ENCODE results near the gene MED15. TPM values are rescaled to one million over a fixed set of nuclear protein-coding genes. Genes with fewer than 3 reads are reported as not detected.
"Not testable (repeated sequence)": the region's sequence is repeated elsewhere in the genome, so short reads cannot be mapped to it uniquely, and the experiment has no call there.

MED15 gene
- polyA plus RNA-seq, 5 donors, result 38.1 to 62.5 (median 50.7) TPM

DNA sequence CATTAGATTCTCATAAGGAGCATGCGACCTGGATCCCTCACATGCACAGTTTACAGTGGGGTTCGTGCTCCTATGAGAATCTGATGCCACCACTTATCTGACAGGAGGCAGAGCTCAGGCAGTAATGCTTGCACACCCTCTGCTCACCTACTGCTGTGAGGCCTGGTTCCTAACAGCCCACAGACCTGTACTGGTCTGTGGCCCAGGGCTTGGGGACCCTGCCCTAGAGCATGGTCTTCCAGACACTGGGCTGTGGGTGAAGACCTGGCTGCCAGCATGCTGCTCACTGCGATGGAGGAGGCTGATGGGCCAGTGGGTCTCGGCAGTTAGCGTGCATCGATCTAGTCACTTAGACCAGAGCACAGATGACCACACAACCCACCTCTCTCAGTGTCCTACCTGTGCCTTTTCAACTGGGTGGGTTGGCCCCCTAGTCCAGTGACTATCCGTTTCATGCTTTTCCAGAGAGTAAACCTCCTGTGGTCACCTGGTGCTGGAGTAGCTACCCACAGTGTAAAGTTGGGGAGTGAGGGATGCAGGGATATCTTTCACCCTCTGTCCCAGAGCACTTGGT lies 21.1 kb downstream of the MED15 start:
- DNase-seq, result no peak

DNA sequence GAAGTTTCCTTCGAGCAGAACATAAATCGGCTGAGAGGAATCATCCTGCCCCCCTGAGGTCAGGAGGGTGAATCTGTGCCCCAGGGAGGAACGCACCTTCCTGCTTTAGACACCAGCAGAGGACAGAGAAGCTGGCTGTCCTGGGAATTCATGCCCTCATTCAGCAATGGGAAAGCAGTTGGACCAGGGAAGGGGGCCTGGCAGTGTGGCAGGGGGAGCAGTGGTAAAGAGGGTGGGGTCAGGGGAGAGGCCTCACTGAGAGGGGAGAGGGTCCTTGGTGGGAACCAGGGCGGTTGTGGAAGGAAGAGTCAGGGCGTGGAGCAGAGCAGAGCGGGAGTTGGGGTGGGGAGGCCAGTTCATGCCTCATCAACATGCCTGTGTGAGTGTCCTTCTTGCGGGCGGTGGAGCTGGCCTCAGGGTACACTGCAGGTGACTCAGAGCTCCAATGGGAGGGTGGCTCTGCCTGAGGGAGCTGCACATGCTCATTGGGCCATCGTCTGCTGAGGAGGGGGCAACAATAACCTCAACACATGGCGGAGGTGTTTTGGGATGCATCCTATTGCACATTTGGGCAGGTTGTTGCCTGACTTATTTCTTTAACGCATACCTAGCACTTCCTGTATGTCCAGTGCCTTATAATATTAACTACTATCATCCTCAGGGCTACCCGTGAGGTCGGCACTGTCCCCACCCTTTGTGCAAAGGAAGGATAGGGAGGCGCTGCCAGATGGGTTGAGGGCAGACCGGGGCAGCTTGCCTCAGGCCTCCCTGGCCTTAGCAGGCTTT lies 23.2 kb downstream of the MED15 start:
- no peak for DNase-seq

DNA sequence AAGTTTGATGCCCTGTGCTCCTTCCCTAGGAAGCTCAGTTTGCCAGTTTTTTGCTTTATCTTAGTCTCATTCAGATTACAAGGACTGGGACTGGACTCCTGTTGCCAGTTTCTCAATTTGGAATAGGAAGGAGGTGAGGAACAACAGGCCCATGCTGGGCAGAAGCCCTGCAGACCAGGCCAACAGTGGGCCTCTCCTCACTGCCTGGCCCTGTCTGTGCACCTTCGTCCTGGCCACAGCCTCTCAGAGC lies 23.7 kb downstream of the MED15 start:
- DNase-seq, result no peak

DNA sequence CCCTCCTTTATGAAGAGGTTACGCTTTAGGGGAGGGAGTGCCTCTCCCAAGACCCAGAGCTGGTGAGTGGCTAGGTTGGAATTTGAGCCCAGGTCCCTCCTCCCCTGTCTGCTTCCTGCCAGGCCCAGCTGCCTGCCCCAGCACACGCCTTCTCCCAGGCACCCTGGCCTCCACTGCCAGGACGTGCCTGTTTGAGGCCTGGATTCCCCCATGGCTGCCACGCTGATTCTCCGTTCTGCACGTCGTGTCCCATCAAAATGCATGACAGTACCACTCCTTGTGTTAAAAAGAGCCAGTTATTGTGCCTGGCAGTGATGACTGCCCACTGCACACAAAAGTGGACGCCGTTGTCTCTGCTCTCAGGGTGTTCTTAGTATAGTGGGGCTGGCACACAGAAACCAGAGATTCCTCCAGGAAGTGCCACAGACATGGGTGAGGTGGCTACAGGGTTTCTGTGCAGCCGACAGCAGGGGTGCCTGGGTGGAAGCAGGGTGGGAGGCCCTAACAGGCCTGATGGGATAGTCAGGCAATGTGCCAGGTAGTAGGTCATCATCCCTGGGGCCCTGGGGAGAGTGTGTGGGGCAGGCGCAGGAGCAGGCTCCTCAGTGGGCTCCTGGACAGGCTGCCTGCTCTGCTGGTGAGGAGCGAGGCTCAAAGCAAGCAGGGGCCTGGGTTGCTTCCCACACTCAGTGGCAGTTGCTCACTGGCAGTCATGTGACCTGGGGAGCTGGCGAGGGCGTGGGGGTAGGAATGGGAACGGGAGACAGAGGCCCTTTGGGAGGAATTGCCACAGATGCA lies 24.2 kb downstream of the MED15 start:
- DNase-seq, result no peak

DNA sequence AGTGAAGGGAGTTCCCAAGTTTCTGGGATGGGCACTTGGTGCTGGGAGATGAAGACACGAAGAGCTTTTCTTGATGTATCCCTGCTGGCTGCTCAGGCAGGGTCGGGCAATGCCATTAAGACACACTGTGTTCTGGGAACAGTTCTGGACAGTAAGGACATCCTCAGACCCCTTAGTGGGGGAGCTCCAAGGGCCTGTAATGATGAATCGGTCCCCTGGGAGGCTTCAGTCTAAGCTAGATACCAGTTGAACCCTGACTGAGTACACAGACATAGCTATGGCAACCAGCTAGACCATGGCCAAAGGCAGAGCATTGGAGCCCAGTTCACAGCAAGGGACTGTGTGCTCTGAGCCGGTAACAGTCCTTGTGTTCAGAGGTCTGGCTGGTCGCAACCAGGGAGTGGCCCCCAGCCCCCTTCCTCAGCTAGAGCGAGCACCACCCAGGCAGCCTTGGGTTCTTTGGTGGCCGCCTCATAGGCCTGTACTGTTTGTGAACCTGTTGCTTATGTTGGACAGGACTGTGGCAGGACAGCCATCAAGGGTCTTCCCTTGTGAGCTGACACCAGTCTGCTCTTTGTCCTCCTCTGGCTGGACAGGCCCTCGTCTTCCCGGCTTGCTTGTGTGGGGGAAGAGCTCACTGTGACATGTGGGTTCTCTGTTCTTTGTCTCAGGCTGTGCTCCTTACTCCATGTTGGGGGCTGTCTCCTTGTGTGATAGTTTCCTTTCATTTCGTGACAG lies 25.0 kb downstream of the MED15 start:
- DNase-seq, result no peak

DNA sequence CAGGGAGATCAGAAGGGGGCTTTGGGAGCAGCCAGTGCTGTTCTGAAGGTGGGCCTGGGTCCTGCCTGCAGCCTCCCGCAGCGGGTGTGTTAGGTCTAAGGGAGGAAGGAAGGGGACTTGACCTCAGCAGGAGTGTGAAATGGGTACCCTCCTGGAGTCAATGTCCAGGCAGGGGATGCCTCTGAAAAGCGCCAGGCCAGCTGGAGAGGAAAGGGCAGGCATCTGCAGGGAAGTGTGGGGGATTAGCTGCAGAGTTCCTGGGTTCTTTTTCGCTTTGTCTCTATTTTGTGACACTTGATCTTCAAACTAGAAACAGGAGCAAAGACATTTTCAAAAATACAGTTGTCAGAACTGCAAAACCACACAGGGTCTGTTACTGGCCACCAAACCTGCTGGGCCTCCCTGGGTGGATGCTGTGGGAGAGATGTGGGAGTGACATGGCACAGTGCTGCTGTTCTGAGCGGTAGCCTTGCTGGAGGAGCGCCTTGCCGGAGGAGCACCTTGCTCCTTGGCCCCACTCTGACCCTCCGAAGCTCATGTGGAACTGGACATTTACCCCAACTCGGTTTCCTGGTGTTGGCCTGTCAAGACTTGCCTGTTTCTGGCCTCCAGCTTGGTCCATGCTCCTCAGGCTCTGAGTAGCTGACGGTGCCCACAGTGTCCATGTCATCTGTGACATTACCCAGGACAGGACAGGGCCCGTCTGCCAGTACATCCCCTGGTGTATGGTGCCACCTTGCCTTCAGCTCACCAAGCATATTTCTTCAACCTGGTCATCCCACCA lies 25.9 kb downstream of the MED15 start:
- DNase-seq, result no peak

DNA sequence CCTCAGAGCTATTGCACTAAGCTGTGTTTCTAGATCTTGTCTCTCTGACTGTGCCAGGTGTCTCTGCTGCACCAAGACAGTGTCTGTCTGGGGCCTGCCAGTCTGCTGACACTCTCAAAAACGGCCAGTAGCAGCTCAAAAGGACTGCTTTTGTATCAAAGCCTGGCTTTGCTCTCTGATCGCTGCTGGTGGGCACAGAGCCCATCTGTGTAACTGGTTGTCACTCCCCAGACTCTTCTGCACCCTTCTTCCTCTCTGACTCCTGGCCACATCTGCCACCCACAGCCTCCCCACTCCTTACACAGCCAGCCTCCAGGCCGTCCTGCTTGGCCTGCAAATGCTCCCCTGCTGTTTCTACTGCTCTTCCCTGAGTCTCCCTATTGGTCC lies 26.5 kb downstream of the MED15 start:
- DNase-seq, result no peak

DNA sequence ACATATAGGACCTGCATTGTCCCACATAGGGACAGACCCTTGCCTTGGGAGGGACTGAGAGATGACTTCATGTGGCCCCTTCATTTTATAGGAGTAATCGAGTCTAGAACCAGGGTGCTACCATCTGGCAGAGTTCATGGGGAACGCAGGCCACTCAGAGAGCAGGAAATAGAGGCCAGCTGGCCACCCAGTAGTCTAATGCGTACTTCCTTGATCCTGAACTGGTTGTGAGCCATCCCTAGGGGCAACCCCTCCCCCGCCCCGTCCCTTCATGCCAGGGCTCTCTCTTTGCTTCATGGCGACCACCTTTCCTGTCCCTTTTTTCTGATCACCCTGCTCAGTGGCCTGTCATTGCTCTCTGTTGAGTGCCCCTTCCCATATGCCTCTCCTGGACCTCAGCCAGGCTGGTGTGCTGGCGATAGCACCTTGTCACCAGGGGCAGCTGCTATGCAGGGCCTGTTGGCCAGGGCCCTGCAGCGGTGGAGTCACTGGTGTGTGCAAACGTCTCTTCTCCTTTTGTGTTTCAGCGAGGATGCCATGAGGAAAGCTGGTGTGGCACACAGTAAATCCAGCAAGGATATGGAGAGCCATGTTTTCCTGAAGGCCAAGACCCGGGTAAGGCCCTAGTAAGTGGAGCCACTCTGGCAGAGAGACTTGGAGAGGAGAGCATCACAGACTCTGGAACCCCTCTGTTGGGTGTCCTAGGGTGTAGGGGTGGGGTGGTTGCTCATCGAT lies 29.3 kb downstream of the MED15 start:
- no peak for DNase-seq

DNA sequence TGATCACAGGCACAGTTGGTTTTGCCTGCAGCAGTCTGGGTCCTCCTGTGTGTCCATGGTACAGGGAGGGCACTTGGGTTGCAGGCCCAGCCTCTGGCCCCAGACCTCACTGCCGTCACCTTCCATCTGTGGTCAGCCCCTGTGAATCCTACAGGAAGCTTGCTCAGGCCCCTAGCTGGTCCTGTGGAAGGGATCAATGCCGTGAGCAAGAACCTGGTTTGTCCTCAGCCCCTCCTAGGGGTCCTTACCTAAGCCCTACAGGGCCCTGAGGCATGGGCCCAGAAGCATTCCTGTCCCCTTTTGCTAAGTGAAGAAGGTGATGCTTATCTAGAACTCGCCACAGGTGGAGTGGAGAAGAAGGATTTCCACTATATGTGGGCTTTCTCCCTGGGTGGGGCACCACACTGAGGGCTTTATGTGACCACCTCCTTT lies 29.9 kb downstream of the MED15 start:
- no peak for DNase-seq

DNA sequence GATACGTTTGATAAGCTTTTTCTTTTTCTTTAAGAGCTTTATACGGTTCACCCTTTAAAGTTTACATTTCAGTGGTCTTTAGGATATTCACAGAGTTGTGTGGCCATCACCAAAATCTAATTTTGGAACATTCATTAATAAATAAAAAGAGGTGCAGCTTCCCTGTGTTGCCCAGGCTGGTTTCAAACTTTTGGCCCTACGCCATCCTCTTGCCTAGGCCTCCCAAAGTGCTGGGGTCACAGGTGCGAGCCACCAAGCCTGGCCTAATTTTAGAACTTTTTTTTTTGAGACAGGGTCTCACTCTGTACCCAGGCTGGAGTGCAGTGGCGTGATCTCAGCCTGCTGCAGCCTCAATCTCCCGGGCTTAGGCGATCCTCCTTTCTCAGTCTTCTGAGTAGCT lies 30.6 kb downstream of the MED15 start:
- DNase-seq, result no peak

DNA sequence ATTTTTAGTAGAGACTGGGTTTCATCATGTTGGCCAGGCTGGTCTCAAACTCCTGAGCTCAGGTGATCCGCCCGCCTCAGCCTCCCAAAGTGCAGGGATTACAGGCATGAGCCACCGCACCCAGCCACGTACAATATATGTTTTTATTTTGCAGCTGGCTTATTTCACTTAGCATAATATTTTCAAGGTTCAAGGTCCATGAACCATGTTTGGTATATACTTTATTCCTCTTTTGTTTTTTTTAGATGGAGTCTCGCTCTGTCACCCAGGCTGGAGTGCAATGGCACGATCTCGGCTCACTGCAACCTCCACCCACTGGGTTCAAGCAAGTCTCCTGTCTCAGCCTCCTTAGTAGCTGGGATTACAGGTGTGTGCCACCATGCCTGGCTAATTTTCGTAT lies 31.5 kb downstream of the MED15 start:
- DNase-seq, result not testable (repeated sequence)

DNA sequence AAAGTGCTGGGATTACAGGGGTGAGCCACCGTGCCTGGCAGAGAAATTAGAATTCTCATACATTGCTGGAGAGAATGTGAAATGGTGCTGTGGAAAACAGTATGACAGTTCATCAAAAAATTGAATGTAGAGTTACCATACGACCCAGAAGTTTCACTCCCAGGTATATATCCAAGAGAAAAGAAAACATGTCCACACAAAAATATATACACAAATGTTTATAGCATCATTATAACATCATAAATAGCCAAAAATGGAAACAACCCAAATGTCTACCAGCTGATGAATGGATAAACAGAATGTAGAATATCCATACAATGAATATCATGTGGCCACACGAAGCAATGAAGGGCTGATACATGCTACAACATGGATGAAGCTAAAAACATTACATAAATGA lies 34.6 kb downstream of the MED15 start:
- DNase-seq, result no peak

DNA sequence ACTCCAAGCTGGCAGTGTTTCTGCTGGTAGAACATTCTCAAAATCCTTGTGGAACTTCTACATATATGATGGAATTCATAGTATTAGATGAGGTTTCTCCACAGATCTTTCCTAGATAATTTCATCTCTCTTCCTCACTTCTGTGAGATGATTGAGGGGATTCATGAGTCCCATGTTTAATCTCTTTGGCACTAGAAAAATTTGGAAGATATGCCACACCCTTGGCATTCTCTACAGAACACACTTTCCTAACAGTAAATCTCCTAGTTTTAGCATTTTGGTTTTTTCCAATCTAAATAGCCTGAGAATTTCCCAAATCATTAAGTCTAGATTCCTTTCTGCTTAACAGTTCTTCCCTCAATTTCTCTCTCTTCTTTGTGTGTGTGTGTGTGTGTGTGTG lies 35.3 kb downstream of the MED15 start:
- DNase-seq, result no peak

DNA sequence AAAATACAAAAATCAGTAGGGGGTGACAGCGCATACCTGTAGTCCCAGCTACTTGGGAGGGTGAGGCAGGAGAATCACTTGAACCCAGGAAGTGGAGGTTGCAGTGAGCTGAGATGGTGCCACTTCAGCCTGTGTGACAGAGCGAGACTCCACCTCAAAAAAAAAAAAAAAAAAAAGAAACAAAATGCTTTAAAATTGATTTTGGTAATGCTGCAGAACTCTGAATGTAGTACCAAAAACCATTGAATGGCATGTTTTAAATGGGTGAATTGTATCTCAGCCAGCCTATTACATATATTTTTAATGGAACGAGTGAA lies 37.9 kb downstream of the MED15 start:
- DNase-seq, result not testable (repeated sequence)

DNA sequence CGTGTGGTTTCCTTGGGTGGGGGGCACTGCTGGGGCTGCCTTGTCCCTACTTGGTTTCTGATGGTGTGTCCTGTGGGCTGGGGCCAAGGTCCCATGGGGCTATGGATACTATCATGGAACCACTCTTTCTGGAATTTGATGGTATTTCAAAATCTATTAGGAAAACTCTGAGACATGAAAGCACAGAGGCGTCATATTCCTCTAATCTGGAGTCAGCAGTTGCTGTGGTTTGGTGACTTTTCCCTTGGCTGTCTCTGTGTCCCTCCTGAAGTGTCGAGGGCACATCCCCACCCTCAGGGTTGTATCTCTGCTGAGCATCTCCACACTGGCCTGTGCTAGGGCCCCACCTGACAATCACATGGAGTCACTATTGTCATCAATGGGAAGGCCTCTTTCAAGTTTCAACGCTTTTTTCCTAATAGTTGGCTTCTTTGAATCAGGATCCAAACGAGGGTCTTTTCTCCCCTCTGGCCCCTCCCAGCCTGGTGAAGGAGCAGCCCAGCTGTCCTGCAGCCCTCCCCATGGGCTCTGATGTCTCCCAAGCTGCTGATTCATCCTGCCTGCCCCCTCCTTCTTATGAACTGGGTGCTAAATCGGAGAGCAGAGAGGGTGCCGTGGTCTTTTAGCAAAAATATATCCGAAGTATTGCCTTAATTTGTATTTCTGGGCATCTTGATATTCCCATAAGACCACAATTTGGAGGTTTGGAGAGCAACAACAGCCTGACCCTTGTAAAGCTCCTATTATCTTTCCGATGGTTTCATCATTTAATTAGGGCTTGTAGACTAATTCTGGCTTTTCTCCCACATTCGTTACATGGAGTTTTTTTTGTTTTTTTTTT lies 38.5 kb downstream of the MED15 start:
- DNase-seq, result no peak

DNA sequence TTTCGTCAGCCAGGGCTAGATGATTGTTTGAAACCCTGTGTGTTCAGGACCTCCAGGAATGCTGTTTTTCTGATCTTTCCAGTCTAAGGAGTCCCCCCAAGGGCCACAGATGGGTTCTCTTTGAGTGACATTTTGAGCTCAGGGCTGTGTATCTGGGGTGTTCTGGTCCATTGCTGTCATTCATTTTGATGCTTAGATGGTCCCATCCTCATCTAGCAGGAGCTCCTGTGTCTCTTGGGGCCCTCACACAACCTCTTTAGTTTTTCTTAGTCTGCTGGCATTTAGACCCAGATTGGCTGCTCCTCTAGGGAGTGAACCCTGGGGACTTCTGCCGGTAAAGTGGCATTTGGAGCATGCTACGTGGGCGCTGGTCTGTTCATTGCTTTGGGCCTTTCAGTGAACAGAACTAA lies 39.1 kb downstream of the MED15 start:
- DNase-seq, result no peak

DNA sequence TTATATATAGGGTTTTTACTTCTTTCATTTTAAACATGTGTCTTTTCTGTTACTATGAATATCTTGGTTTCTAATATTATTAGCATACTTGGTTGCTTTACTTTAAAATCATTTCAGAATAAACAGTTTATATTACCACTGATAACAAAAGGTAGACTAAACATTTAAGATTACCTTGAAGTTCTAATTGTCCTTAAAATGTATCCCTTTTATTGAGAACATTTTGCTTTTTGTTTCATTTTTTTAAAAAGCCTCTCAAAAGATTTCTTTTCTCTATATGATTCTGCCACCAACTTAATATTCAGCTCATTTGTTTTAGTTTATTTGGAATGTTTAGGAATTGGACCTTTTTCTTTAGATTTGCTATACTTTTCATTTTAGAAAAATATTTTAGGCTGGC lies 39.6 kb downstream of the MED15 start:
- no peak for DNase-seq

DNA sequence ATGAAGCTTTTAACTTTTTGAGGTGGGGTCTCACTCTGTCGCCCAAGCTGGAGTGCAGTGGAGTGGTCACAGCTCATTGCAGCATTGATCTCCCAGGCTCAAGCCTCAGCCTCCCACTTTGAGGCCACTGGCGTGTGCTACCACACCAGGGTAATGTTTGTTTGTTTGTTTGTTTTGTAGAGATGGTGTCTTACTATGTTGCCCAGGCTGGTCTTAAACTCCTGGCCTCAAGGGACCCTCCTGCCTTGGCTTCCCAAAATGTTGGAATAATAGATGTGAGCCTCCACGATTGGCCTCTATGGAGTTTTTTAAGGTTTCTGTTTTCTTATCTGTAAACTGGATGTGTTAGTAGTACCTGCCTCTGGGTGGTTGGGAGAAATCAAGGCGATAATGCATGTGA lies 41.4 kb downstream of the MED15 start:
- no peak for DNase-seq

DNA sequence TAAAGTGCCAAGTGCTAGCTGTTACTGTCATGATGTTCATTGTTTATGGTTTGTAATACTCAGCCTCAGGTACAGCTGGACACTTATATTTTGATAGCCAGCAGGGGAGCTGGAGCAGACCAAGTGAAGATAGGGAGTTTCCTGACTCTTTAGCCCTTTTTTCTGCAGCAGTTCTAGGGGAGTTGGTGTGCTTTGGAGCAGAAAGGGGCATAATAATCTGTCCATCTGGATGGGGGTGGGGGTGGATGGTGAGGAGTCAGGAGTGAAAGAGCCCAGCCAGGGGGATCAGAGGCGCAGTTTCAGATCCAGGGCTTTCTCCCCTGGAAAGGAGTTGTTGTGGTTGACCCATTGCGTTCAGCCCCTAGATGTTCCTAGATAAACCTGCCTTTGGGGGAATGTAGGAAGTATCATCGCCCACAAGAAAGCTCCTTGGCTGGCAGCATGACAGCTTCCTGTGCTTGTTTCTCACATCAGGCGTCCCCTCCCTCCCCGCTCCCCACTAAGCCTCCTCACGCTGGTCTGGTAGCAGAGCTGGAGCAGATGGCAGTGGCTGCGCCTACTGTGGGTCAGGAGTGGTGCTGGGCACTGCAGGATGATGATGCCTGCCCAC lies 41.9 kb downstream of the MED15 start:
- no peak for DNase-seq
